NCI-H226 (cell line): Measurements from ENCODE around the gene LASP1NB.

ENCODE experiments used
- DNase-seq: peaks from one replicate; pipeline ENCODE4 v3.0.0-alpha.2; 2015

Gene LASP1NB

DNA sequence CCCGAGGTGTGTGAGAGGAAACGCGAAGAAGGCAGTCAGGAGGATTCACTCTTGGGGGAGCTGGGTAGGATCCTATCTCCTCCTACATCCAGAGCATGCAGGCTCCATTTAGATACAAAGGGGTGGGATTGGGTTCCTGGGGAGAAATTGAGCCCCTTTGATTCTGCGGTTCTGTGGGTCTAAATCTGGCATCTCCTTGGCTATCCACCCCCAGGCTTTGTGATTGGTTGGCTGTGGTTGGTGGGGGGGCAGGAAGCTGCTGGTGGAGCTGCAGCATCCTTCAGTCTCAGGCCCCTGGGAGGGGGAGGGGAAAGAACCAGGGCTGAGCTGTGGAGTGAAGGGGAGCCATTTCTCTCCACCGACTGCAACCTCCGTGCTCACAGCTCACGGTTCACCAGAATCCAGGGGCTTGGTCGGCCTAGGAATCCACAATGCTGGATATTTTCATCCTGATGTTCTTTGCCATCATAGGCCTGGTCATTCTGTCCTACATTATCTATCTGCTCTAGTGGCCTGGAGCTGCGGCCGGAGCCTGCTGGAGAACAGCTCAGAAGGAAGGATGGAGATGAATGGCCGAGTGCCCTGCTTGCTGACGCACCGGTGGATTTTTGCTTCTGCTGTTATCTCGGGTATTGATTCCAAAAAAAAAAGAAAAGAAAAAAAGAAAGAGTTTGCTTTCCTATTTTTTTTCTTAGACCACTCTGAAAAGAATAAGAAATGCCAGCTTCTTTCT lies at the start of gene LASP1NB:
Gene LASP1NB (plus strand): TSS at position 352 of the 733 bp plus-strand sequence.
- DNase-seq: no peak

- no peak for DNase-seq
Observed at GRCh38 chr17:38877130-38877851, 48.1 kb upstream of the LASP1NB start.

DNA sequence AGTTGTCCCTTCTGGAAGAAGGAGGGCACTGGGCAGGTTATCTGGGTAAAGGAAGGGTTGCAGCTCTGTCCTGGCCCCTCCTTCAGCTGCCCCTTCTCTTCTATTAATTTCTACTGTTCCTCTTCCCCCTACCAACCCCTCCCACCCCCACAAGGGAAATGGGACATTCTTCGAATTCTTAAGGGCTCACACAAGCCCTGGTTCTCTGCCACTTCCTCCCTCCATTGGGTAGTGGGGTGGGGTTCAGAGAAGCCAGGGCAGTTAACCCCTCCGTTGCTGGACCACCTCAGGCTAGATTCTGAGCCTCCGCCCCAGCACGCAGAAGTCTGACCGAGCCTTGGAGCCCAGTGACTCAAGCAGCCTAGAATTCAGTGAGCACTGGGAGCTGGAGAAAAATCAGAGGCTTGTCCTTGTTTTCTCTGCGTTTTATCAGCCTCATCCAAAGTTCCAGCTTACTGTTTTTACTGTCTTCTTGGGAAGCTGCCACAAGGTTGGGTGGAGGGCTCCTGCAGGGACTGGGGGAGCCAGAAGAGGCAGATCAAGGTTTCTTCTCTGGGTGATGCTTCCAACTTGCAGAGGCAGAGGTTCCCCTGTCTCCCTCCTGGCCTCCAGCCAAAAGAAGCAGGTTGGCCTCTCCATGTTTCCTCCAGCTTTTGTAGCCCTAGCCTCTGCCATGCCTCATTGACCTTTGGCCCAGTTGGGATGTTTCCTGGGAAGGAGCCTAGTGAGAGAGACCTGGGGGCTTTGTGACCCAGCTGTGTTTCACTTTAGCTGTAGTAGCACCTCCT lies 45.3 kb upstream of the LASP1NB start:
- peak; percentile 96 for DNase-seq

- peak; percentile 51 for DNase-seq
Observed at GRCh38 chr17:38881600-38882191, 43.7 kb upstream of the LASP1NB start.

DNA sequence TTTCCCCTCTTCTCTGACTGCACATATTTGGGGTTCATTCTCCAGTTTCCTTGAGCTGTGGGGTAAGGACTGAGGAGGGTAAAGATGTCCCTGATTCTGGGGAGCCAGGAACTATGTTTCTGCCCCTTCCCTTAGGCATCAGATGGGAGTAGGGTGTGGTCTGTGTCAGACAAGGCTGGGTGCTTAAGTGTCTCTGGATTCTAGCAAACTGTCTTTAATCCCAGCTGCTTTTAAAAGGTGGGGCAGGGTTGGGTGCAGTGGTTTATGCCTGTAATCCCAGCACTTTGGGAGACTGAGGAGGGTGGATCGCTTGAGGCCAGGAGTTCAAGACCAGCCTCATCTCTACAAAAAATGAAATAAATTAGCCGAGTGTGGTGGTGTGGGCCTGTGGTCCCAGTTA lies 42.5 kb upstream of the LASP1NB start:
- DNase-seq: no peak

GRCh38 chr17:38883592-38884526 lies 41.6 kb upstream of the LASP1NB start:
- DNase-seq: no peak

DNA sequence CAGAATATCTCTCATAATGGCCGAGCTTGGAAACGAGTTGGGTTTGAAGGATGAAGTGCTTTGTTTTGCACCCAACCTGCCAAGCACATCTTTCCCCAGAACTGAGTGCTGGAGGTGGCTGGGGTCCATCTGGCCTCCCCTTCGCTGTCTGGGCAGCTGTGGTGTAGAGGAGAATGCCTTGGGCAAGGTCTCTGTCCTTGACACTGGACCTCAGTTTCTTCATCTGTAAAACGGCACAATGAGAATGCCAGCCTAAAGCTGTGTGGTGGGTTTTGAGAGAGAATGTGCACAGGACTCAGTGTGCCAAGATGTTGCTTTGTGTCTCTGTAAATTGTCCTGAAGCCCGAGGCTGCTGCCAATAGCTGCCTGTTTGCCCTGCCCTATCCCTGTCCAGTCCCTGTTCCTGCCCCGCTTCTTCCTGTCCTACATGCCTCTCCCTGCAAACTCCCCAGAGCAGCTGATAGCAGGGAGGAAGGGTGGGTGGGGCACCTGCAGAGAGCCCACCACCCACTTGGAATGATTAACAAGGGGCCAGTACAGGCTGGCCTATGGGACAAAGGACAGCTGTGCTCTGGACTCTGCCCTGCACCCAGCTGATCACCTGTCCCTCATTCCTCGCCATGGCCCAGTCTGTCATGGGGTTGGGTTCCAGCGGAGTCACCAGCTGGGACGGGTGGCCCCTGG lies 40.2 kb upstream of the LASP1NB start:
- no peak for DNase-seq

DNA sequence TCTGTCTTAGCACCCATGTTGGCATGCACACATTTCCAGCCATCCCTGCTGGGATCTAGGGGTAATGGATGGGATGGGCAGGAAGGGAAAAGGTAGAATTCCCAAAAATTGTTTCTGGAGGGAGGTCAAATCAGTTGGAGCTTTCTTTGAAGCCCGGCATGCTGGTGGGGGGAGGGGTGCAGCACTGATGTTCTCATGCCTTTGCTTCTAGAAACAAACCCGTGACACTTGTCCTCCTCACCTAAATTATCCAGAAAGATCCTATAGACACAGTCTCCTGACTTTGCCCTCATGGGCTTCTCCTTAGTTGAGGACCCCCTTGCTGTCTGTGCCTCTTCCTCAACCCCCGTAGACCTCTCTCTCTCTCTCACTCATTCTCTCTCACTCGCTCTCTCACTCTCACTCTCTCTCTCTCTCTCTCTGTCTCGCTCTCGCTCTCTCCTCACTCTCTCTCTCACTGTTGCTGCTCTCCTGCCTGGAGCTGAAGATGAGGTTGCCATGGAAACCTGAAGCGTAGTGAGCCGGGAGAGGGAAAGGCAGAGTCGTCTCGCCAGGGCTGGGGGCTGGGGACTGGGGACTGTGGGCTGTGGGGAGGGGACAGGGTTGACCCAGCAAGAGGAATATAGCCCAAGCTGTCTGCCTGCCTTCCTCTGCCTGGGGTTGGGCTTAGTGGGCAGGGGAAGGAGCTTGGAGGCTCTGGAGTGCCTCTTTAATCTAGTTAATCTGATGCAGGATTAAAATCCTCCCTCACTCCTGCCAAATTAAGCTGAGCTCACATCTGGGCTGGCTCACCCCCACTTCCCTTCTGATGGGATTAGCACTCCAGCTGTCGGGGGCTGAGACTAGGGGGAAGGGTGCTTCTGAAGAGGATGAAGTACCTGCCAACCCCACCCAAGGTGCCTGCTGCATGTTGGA lies 39.4 kb upstream of the LASP1NB start:
- DNase-seq: no peak

DNA sequence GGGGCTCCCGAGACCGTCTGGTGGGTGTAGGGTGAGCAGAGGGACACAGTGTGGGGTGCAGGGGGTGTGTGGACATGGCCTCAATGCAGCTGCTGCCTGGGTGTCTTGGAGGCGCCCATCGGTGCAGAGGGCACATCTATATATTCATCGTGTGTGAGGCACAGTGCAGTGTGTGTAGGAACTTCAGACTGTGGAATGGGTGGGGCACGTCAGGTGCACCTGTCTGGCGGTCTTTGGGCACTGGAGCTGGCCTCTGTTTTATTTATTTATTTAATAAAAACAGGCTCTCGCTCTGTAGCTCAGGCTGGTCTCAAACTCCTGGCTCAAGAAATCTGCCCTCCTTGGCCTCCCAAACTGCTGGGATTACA lies 38.8 kb upstream of the LASP1NB start:
- no peak for DNase-seq

DNA sequence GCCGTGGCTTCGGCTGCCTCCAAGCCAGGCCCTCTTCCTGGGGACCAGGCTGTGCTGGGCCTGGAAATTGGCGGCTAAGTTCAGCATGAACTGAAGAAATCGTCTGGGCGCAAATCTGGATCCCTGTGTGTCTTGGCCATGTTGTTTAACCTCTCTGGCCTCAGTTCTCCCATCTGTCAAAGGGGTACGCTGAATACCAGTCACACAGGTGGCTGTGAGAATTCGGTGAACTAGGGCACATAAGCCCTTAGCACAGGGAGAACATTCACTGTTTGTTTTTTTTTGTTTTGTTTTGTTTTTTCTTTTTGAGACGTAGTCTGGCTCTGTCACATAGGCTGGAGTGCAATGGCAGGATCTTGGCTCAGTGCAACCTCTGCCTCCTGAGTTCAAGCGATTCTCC lies 36.6 kb upstream of the LASP1NB start:
- DNase-seq: no peak

- DNase-seq: no peak
Observed at GRCh38 chr17:38889745-38890409, 35.5 kb upstream of the LASP1NB start.

DNA sequence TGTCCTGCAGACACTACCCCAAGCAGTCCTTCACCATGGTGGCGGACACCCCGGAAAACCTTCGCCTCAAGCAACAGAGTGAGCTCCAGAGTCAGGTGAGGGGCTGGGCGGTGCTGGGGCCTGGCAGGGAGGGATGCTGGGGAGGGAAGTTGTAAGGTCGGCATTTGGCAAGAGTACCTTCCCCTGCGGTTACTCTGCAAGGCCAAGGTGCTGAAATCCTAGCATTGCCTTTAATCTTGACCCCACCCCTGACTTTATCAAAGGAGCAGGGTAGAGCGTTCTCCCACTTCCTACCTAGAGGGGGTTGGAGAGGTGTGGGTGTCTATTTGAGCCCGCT lies 35.0 kb upstream of the LASP1NB start:
- DNase-seq: peak; percentile 47

- DNase-seq: no peak
Observed at GRCh38 chr17:38891441-38891840, 34.0 kb upstream of the LASP1NB start.

- DNase-seq: no peak
Observed at GRCh38 chr17:38892083-38892482, 33.3 kb upstream of the LASP1NB start.

- DNase-seq: no peak
Observed at GRCh38 chr17:38892620-38893019, 32.8 kb upstream of the LASP1NB start.

GRCh38 chr17:38893113-38893512 lies 32.3 kb upstream of the LASP1NB start:
- DNase-seq: no peak

GRCh38 chr17:38893607-38894006 lies 31.8 kb upstream of the LASP1NB start:
- no peak for DNase-seq

DNA sequence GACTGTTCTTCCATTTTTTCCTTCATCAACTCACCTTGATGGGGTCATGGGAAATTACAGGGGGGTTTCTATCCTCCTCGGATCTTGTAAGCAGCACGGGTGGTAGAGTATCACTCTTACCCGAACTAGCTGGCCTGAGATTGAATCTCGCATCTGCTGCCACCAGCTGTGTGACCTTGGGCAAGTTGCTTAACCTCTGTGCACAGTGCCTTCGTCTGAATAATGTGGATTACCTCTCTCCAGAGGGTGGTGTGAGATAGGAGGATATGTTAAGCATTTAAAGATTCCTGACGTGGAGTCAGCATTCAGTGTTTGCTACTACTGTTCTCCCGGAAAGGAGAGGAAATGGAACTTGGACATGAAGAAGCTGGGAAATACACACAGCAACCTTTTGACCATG lies 31.1 kb upstream of the LASP1NB start:
- DNase-seq: no peak

DNA sequence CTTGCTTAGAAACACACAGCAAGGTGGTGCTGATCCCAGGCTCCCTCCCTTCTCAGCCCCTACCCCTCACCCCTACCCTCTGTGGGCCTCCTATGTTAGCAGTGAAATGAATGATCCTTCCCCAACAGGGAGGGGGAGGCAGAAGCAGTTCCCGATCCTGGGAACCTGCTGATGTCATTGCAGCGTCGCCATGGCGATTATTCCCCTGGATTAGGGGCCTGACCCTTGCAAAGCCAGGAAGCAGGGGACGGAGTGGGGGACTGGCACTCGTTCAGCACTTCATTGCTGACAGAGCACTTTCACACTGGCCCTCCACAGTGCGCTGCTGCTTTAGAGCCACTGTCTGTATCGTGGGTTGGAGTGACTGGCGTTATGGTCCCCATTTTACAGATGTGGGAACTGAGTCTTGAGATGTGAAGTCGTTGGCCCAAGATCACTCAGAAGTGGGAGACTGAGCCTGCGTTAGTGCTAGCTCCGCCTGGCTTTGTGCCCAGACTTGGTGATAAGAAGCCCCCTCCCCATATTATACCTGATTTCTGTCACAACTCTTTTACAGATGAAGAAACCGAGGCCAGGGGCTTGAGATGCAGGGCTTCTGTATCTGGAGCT lies 29.0 kb upstream of the LASP1NB start:
- DNase-seq: no peak

GRCh38 chr17:38897176-38897575 lies 28.2 kb upstream of the LASP1NB start:
- DNase-seq: no peak
